ENCODE results near the gene MATR3.

DNA sequence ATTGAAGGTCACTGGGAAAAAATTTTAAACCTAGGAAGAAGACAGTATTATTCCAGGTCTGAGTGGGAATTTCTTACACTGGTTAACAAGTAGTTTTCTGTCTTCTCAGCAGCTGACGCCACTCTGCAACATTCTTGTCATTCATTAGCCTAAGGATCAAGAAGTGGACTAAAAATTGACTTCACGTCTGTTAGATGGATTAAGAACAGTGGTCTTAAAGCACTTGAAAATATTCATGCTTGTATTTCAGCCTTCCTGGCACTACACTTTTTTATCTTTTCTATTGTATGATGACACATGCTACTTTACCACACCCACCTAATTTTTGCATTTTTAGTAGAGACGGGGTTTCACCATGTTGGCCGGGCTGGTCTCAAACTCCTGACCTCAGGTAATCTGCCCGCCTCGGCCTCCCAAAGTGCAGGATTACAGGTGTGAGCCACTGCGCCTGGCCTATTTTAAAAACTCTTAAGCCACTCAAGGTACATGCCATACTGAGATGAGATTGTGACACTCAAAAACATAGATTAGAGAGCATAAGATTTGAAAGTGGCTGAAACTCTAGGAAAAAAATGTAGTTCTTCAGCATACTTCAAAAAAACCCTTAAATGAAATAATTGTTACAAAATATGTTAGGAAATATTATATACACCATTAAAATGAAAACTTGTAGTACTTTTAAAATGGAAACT, 8.4 kb downstream of the MATR3 start:
- TF ChIP-seq, protein P1, sequence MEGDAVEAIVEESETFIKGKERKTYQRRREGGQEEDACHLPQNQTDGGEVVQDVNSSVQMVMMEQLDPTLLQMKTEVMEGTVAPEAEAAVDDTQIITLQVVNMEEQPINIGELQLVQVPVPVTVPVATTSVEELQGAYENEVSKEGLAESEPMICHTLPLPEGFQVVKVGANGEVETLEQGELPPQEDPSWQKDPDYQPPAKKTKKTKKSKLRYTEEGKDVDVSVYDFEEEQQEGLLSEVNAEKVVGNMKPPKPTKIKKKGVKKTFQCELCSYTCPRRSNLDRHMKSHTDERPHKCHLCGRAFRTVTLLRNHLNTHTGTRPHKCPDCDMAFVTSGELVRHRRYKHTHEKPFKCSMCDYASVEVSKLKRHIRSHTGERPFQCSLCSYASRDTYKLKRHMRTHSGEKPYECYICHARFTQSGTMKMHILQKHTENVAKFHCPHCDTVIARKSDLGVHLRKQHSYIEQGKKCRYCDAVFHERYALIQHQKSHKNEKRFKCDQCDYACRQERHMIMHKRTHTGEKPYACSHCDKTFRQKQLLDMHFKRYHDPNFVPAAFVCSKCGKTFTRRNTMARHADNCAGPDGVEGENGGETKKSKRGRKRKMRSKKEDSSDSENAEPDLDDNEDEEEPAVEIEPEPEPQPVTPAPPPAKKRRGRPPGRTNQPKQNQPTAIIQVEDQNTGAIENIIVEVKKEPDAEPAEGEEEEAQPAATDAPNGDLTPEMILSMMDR (conservative IDR thresholded peaks at IDR 0.05), result no peak
- no peak for TF ChIP-seq EZH2 (IDR thresholded peaks at IDR 0.05; ENCODE audit: low read depth)
